Stimulated activated CD4-positive, alpha-beta T cell treated with anti-CD3 and anti-CD28 coated beads, TNF-alpha, amount 100 ng/mL, for 48 hours (primary cell): Measurements from ENCODE around the gene GAA.

Experiments
- DNase-seq, 3 donors: peaks; one replicate each; pipeline ENCODE4 v3.0.0-alpha.2; 2020; ENCODE audit warnings: low read depth in 3 of 3

Gene GAA

GRCh38 chr17:80103449-80104085 is 2.2 kb downstream of the GAA start:
- no peak for DNase-seq

DNA sequence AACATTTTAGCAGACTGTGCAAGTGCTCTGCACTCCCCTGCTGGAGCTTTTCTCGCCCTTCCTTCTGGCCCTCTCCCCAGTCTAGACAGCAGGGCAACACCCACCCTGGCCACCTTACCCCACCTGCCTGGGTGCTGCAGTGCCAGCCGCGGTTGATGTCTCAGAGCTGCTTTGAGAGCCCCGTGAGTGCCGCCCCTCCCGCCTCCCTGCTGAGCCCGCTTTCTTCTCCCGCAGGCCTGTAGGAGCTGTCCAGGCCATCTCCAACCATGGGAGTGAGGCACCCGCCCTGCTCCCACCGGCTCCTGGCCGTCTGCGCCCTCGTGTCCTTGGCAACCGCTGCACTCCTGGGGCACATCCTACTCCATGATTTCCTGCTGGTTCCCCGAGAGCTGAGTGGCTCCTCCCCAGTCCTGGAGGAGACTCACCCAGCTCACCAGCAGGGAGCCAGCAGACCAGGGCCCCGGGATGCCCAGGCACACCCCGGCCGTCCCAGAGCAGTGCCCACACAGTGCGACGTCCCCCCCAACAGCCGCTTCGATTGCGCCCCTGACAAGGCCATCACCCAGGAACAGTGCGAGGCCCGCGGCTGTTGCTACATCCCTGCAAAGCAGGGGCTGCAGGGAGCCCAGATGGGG is 3.1 kb downstream of the GAA start:
- DNase-seq, result no peak

DNA sequence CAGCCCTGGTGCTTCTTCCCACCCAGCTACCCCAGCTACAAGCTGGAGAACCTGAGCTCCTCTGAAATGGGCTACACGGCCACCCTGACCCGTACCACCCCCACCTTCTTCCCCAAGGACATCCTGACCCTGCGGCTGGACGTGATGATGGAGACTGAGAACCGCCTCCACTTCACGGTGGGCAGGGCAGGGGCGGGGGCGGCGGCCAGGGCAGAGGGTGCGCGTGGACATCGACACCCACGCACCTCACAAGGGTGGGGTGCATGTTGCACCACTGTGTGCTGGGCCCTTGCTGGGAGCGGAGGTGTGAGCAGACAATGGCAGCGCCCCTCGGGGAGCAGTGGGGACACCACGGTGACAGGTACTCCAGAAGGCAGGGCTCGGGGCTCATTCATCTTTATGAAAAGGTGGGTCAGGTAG is 3.6 kb downstream of the GAA start:
- DNase-seq, result no peak

- DNase-seq, result no peak
Measured at GRCh38 chr17:80105762-80106161, 4.4 kb downstream of the GAA start.

- DNase-seq, result no peak
Measured at GRCh38 chr17:80106176-80106575, 4.8 kb downstream of the GAA start.

GRCh38 chr17:80106751-80107150 is 5.4 kb downstream of the GAA start:
- no peak for DNase-seq

- no peak for DNase-seq
Measured at GRCh38 chr17:80107231-80108021, 6.0 kb downstream of the GAA start.

DNA sequence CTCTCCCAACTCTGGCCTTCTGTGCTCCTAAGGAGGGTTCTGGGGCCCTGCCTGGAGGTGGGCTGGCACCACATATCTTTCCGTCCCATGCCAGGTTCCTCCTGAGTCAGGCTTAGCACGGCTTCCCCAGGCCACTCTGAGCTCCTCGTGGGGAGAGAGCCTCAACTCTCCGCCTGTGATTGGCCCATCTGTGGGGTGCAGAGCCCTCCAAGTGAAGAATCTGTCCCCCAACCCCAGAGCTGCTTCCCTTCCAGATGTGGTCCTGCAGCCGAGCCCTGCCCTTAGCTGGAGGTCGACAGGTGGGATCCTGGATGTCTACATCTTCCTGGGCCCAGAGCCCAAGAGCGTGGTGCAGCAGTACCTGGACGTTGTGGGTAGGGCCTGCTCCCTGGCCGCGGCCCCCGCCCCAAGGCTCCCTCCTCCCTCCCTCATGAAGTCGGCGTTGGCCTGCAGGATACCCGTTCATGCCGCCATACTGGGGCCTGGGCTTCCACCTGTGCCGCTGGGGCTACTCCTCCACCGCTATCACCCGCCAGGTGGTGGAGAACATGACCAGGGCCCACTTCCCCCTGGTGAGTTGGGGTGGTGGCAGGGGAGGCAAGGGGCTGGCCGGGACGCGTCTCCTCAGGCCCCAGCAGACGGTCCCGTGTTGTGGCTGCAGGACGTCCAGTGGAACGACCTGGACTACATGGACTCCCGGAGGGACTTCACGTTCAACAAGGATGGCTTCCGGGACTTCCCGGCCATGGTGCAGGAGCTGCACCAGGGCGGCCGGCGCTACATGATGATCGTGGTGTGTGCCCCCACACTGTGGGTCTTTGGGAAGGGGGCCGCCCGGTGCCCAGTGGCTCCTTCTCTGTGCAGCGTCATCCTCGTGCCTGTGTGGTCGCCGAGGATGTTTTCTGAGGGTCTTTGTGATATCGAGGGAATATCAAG is 6.9 kb downstream of the GAA start:
- no peak for DNase-seq

DNA sequence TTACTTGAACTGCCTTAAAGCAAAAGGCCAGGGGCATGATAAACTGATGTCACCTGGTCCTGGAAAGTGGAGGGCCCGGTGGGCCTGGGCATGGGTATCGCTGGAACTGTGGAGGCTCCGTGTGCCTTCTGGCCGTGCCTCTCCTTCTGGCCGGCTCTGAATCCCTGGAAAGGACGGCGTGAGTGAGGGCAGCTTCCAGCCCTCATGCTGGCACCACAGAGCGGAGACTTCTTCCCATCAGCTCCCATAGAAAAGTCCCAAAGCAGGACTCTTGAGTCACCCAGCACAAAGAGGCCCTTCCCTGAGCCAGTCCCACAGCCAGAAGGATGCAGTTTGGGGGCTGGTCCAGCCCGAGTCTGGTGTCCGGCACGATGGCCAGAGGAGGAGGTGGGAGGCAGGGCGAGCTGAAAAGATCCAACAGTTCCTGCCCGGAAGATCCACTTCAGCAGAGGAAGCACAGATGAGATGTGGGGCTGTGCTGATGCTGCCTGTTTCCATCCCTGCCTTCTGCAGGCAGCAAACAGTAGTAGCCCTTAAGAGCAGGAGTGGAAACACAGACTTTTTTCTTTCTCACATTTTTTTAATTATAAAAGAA is 7.8 kb downstream of the GAA start:
- no peak for DNase-seq

GRCh38 chr17:80109713-80110446 is 8.5 kb downstream of the GAA start:
- DNase-seq, result no peak

GRCh38 chr17:80110447-80110812 is 9.0 kb downstream of the GAA start:
- no peak for DNase-seq

DNA sequence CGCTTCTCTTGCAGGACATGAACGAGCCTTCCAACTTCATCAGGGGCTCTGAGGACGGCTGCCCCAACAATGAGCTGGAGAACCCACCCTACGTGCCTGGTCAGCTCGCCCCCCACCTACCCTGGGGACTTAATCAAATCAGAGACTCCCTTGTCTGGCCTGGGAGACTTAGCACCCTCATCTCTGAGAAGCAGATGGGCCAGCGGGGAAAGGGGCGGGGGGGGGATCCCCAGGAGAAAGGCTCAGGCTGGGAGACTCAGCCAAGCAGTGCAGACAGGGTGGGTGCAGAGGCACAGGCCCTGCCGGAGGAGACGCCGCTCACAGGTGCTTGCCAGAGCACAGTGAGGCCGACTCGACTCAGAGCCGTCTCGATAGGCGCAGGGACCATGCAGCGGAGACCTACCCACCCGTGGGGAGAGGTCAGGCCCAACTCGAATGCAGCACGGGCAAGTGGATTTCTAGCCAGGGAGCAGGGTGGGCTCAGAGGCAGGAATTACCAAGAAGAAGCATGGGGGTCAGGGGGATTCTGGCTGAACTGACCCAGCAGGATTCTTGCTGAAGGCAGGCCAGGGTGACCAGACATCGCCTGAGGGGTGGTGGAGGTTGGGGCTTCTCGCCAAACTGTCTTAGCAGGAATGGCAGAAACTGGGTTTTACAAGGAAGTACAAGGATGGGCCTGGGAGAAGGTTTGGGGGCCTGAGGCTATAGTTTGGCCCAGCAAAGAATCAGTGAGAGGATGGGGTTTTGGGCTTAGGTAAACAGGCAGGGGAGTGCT is 9.7 kb downstream of the GAA start:
- no peak for DNase-seq

DNA sequence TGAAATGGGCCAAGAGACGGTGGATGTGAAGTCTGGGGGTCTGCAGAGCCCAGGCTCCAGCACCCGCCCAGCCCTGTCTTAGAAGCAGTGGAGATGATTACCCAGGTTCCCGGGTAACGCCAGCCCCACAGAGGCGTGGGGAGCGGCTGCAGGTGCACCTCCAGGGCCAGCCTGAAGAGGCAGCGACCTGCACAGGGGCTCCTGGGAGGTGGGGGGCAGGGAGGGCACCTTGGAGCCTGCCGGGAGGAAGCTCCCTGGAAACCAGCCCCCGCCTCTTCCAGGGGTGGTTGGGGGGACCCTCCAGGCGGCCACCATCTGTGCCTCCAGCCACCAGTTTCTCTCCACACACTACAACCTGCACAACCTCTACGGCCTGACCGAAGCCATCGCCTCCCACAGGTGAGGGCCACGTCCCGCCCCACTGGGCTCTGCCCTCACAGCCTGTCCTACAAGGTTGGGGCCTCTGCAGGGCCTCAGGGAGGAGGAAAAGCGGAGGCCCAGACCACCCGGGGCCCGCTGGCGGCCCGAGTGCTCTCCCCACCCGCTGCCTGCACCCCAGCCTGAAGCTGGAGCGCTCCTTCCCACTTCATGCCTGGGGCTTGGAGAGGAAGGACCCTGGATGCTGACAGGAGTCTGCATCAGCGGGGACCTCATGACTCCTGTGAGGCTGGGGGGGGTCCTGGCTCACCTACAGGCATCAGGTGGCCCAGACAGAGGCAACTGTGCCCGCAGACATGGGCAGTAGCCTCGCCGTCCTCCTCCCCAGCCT is 10.5 kb downstream of the GAA start:
- DNase-seq, result no peak

DNA sequence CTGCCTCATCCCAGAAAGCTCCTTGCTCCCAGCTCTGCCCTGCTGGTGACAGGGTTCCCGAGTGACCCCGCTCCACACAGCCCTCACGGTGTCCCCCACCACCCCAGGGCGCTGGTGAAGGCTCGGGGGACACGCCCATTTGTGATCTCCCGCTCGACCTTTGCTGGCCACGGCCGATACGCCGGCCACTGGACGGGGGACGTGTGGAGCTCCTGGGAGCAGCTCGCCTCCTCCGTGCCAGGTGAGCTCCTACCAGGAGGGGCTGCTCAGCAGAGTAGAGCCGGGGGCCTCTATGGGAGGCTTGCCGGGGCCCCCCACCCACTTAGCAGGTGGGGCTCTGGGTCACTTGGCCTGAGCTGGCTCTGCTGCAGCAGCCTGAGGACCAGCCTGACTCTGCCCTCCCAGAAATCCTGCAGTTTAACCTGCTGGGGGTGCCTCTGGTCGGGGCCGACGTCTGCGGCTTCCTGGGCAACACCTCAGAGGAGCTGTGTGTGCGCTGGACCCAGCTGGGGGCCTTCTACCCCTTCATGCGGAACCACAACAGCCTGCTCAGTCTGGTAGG is 11.2 kb downstream of the GAA start:
- no peak for DNase-seq

DNA sequence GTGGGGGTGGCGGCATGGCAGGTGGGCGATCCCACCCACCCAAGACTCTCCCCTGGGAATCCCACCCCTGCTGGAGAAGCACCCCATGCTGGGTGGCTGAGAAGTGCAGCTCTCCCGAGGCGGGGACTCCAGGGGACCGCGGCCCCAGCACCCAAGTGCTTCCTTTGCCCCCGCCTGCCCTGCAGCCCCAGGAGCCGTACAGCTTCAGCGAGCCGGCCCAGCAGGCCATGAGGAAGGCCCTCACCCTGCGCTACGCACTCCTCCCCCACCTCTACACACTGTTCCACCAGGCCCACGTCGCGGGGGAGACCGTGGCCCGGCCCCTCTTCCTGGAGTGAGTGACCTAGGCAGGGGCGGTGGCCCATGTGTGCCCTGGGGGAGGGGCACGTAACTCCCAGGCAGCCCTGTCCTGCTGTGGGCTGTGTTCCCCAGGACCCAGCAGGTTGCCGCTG is 11.7 kb downstream of the GAA start:
- DNase-seq, result no peak

GRCh38 chr17:80114758-80115157 is 13.4 kb downstream of the GAA start:
- DNase-seq, result no peak

GRCh38 chr17:80115159-80115558 is 13.8 kb downstream of the GAA start:
- DNase-seq, result no peak

GRCh38 chr17:80116276-80116920 is 15.0 kb downstream of the GAA start:
- DNase-seq, result no peak
